ENCODE results near the gene MAPK11. TPM values are rescaled to one million over a fixed set of nuclear protein-coding genes. Genes with fewer than 3 reads are reported as not detected.

The MAPK11 gene
- total and polyA plus RNA-seq, 7 donors, result 0.23 to 7.3 (median 2.9) TPM

DNA sequence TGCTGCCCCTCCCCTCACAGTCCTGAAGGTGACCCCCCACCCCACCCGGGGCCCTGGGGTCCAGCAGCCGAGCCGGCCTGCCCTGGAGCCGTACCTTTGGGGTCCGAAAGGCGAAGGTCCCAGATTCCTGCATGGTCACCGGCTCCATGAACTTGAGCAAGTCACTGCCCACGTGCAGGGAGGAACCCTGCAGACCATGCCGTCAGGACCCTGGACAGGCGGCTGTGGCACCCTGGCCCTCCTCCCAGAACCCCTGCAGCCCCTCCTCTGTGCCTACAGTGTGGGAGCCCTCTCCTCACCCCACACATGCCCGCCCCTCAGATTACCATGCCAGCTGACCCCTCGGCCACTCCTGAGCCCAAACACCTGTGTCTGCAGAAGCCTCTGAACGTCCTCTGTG lies 14.3 kb upstream of the MAPK11 start:
- TF ChIP-seq, protein P1, sequence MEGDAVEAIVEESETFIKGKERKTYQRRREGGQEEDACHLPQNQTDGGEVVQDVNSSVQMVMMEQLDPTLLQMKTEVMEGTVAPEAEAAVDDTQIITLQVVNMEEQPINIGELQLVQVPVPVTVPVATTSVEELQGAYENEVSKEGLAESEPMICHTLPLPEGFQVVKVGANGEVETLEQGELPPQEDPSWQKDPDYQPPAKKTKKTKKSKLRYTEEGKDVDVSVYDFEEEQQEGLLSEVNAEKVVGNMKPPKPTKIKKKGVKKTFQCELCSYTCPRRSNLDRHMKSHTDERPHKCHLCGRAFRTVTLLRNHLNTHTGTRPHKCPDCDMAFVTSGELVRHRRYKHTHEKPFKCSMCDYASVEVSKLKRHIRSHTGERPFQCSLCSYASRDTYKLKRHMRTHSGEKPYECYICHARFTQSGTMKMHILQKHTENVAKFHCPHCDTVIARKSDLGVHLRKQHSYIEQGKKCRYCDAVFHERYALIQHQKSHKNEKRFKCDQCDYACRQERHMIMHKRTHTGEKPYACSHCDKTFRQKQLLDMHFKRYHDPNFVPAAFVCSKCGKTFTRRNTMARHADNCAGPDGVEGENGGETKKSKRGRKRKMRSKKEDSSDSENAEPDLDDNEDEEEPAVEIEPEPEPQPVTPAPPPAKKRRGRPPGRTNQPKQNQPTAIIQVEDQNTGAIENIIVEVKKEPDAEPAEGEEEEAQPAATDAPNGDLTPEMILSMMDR (IDR thresholded peaks at IDR 0.05), result no peak
- no peak for TF ChIP-seq POLR2AphosphoS5 (IDR thresholded peaks at IDR 0.05)
- TF ChIP-seq EP300 (IDR thresholded peaks at IDR 0.05), result no peak
- no peak for TF ChIP-seq POLR2A (IDR thresholded peaks at IDR 0.05)
- WGBS, 2 donors, result 90 to 91% methylated on average over 13 of the region's 13 CpGs
- Histone ChIP-seq H3K4me1 (peaks cover 0 to 15% (median 9%) of the 10 kb centered on the region in 4 donors), H3K27me3 (no peaks in the 10 kb centered on the region), H3K36me3 (peaks cover 79 to 95% (median 89%) of the 10 kb centered on the region in 4 donors), H3K4me3 (no peak overlapping the region), H3K9me3 (no peaks in the 10 kb centered on the region), H3K27ac (no peak overlapping the region)
- DNase-seq, result no peak
- intact Hi-C loops (cut with DNase I), result no loop called here

DNA sequence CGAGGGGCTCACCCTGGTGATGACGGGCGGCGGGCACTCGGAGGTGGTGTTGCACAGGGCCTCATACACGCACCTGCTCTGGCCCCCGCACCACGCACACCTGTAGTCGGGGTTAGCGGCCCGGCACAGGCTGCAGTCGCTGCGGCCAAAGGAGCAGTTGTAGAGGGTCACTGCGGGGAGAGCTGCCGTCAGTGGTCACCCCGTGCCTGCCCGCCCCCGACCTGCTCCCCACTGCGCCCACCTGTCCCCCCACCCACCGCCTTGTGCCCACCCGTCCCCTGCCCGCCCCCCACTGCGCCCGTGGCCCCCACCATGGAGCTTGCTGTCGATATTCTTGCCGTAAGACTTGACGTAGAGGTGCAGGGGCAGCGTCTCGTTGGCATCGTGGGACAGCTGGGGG lies 13.6 kb upstream of the MAPK11 start:
- H3K9me3 ChIP-seq, result no peaks in the 10 kb centered on the region
- H3K27me3 ChIP-seq, result no peaks in the 10 kb centered on the region
- H3K27ac ChIP-seq, result no peak overlapping the region
- no peak for DNase-seq
- H3K4me3 ChIP-seq, result no peak overlapping the region
- TF ChIP-seq POLR2A (IDR thresholded peaks at IDR 0.05) (no peak), EP300 (IDR thresholded peaks at IDR 0.05) (no peak), POLR2AphosphoS5 (IDR thresholded peaks at IDR 0.05) (no peak)
- TF ChIP-seq, protein P1 (IDR thresholded peaks at IDR 0.05), result no peak
- H3K4me1 ChIP-seq, result peaks cover 0 to 15% (median 9%) of the 10 kb centered on the region in 4 donors
- peaks cover 79 to 95% (median 88%) of the 10 kb centered on the region in 4 donors for H3K36me3 ChIP-seq
- WGBS, 2 donors, result 95% methylated on average over 30 of the region's 30 CpGs
- intact Hi-C loops (cut with DNase I), result no loop called here

DNA sequence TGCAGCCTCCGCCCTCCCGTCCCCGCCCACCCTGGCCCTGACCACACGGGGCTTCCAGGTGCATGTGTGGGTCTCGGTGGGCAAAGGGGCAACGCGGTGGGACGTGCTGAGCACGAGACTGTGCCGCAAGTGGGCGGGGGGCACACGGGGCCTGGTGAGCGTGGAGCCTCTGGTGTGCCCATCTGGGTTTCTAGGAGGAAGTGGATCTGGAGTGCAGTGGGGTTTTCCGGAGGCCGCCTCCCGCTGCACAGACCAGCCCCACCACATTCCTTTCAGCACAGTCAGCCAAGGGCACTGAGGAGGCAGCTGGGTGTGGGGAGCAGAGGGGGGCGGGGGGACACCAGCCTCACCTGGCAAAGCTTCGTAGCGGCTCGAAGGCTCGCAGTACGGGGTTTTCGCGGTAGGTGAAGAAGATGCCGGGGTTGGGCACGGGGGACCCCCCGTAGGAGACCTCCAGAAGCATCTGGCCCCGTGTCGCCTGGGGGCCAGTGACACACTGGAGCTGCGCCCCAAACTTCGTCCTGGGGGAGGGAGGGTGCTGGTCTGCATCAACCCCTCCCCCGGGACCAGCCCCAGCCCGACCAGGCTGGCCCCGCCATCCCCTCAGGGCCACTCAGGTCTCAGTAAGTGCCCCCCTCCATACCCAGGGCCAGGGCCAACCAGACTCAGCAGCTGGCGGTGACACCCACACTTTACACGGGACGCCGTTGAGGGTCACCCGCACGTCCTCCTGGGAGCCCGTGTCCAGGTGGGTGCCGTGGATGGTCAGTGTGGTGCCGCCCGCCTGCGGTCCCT lies 12.4 kb upstream of the MAPK11 start:
- Histone ChIP-seq H3K27ac (peak overlapping the region; percentile 11 to 59 (median 27)), H3K4me3 (no peak overlapping the region), H3K4me1 (peaks cover 0 to 15% (median 9%) of the 10 kb centered on the region in 4 donors), H3K9me3 (no peaks in the 10 kb centered on the region), H3K27me3 (no peaks in the 10 kb centered on the region), H3K36me3 (peaks cover 80 to 95% (median 88%) of the 10 kb centered on the region in 4 donors)
- TF ChIP-seq, protein P1 (IDR thresholded peaks at IDR 0.05), result no peak
- TF ChIP-seq POLR2AphosphoS5 (IDR thresholded peaks at IDR 0.05), result no peak
- TF ChIP-seq POLR2A (IDR thresholded peaks at IDR 0.05), result no peak
- no peak for TF ChIP-seq EP300 (IDR thresholded peaks at IDR 0.05)
- intact Hi-C loops (cut with DNase I), result no loop called here
- 79 to 80% methylated on average over 45 of the region's 45 CpGs for WGBS, 2 donors
- DNase-seq, result no peak

DNA sequence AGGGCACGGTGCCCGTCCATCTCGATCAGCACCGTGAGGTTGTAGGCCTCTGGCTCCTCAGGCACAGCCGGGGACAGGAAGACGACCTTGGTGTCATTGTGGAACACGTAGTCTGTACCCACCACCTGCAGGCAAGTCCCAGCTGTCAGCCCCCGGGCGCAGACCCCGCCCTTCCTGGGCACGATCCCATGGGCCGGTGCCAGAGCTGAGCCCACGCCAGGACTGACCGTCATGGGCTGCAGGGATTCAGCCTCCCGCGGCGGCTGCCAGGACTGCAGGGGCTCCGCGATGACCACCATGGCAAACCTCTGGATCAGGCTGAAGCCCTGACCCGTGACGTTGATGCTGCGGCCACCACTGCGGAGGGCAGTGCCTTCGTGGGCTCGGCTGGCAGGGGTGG lies 11.8 kb upstream of the MAPK11 start:
- WGBS, 2 donors, result 81 to 88% methylated on average over 25 of the region's 25 CpGs
- peak overlapping the region in 3 of 4 donors; percentile 11 to 59 (median 37) for H3K27ac ChIP-seq
- intact Hi-C loops (cut with DNase I), result no loop called here

More for the DNA sequence above, 11.8 kb upstream of the MAPK11 start:
- TF ChIP-seq EP300 (IDR thresholded peaks at IDR 0.05) (no peak), POLR2AphosphoS5 (IDR thresholded peaks at IDR 0.05) (no peak), POLR2A (IDR thresholded peaks at IDR 0.05) (no peak)
- TF ChIP-seq, protein P1 (IDR thresholded peaks at IDR 0.05), result no peak
- DNase-seq, result no peak
- H3K4me1 ChIP-seq, result peaks cover 0 to 15% (median 9%) of the 10 kb centered on the region in 4 donors
- H3K9me3 ChIP-seq, result no peaks in the 10 kb centered on the region
- peaks cover 76 to 95% (median 87%) of the 10 kb centered on the region in 4 donors for H3K36me3 ChIP-seq
- no peaks in the 10 kb centered on the region for H3K27me3 ChIP-seq
- no peak overlapping the region for H3K4me3 ChIP-seq

Measured in sigmoid colon (tissue), 7 donors.